HEK293T (cell line): Measurements from ENCODE around the gene LSMEM2.

Source experiments
- CTCF ChIA-PET: fragments of 350-600 bp; formaldehyde crosslinking; extraction: SDS; loops from one replicate; lab custom pipeline; 2021; ENCODE audit warnings: antibody characterized with exemption, inconsistent platforms; lab: Yijun Ruan, JAX
- POLR2A ChIA-PET: fragments of 350-600 bp; formaldehyde crosslinking; extraction: SDS; loops from one replicate; lab custom pipeline; 2020; ENCODE audit warnings: antibody characterized with exemption, inconsistent platforms; lab: Yijun Ruan, JAX
- DNase-seq: peaks from one replicate; pipeline ENCODE4 v3.0.0; 2012; ENCODE audit warnings: mixed read lengths; ENCODE audit errors: extremely low spot score
- ARNT ChIP-seq: fragments of 450-650 bp; IDR thresholded peaks from 2 replicates; pipeline ENCODE4 v1.6.1; 2017; ENCODE audit warnings: mild to moderate bottlenecking
- BHLHE40 ChIP-seq: fragments of 450-650 bp; IDR thresholded peaks from 2 replicates; pipeline ENCODE4 v1.6.1; 2016; ENCODE audit warnings: mild to moderate bottlenecking, moderate library complexity, borderline replicate concordance
- CTBP1 ChIP-seq: fragments of 450-650 bp; IDR thresholded peaks from 2 replicates; pipeline ENCODE4 v1.6.1; 2016; ENCODE audit warnings: borderline replicate concordance
- ELF4 ChIP-seq: fragments of 450-650 bp; IDR thresholded peaks from 2 replicates; pipeline ENCODE4 v1.6.1; 2017; ENCODE audit warnings: antibody characterized with exemption
- FOXA1 ChIP-seq: fragments of 450-650 bp; IDR thresholded peaks from 2 replicates; pipeline ENCODE4 v1.6.1; 2016; ENCODE audit warnings: mild to moderate bottlenecking
- FOXK2 ChIP-seq: fragments of 450-650 bp; IDR thresholded peaks from 2 replicates; pipeline ENCODE4 v1.6.1; 2016; ENCODE audit warnings: mild to moderate bottlenecking
- FOXM1 ChIP-seq: fragments of 450-650 bp; IDR thresholded peaks from 2 replicates; pipeline ENCODE4 v1.6.1; 2017; ENCODE audit warnings: mild to moderate bottlenecking, borderline replicate concordance
- HDGF ChIP-seq: fragments of 450-650 bp; IDR thresholded peaks from 2 replicates; pipeline ENCODE4 v1.6.1; 2017; ENCODE audit warnings: antibody characterized with exemption, borderline replicate concordance
- L3MBTL2 ChIP-seq: fragments of 450-650 bp; conservative IDR thresholded peaks from 2 replicates; pipeline ENCODE4 v1.6.1; 2016; ENCODE audit warnings: mild to moderate bottlenecking
- LEF1 ChIP-seq: fragments of 450-650 bp; IDR thresholded peaks from 2 replicates; pipeline ENCODE4 v1.6.1; 2017; ENCODE audit warnings: mild to moderate bottlenecking, borderline replicate concordance
- NFRKB ChIP-seq: fragments of 450-650 bp; IDR thresholded peaks from 2 replicates; pipeline ENCODE4 v1.6.1; 2016; ENCODE audit warnings: mild to moderate bottlenecking, moderate library complexity
- PKNOX1 ChIP-seq: fragments of 450-650 bp; IDR thresholded peaks from 2 replicates; pipeline ENCODE4 v1.6.1; 2016
- SP1 ChIP-seq: fragments of 450-650 bp; IDR thresholded peaks from 2 replicates; pipeline ENCODE4 v1.6.1; 2017
- SUZ12 ChIP-seq: fragments of 450-650 bp; IDR thresholded peaks from 2 replicates; pipeline ENCODE4 v1.6.1; 2016; ENCODE audit warnings: mild to moderate bottlenecking
- TARDBP ChIP-seq: fragments of 450-650 bp; IDR thresholded peaks from 2 replicates; pipeline ENCODE4 v1.6.1; 2016
- ZNF384 ChIP-seq: fragments of 450-650 bp; IDR thresholded peaks from 2 replicates; pipeline ENCODE4 v1.6.1; 2016

LSMEM2 gene

GRCh38 chr3:50262778-50263177, 16.1 kb upstream of the LSMEM2 start:
- ChIA-PET CTCF (interaction anchor here (0.7 to 1.1 kb wide), 3 partner anchors 12 to 74 kb away, joined by 3 to 6 read pairs (median 4); no protein-coding TSS in a partner anchor), POLR2A (interaction anchor here (0.6 to 2.2 kb wide), 3 partner anchors 16 to 74 kb away, joined by 3 to 6 read pairs (median 4); no protein-coding TSS in a partner anchor)
- TF ChIP-seq LEF1, result no peak
- no peak for TF ChIP-seq HDGF
- TF ChIP-seq ZNF384, result no peak
- no peak for TF ChIP-seq L3MBTL2
- no peak for TF ChIP-seq FOXK2
- TF ChIP-seq SP1, result no peak
- TF ChIP-seq SUZ12, result no peak
- no peak for DNase-seq

DNA sequence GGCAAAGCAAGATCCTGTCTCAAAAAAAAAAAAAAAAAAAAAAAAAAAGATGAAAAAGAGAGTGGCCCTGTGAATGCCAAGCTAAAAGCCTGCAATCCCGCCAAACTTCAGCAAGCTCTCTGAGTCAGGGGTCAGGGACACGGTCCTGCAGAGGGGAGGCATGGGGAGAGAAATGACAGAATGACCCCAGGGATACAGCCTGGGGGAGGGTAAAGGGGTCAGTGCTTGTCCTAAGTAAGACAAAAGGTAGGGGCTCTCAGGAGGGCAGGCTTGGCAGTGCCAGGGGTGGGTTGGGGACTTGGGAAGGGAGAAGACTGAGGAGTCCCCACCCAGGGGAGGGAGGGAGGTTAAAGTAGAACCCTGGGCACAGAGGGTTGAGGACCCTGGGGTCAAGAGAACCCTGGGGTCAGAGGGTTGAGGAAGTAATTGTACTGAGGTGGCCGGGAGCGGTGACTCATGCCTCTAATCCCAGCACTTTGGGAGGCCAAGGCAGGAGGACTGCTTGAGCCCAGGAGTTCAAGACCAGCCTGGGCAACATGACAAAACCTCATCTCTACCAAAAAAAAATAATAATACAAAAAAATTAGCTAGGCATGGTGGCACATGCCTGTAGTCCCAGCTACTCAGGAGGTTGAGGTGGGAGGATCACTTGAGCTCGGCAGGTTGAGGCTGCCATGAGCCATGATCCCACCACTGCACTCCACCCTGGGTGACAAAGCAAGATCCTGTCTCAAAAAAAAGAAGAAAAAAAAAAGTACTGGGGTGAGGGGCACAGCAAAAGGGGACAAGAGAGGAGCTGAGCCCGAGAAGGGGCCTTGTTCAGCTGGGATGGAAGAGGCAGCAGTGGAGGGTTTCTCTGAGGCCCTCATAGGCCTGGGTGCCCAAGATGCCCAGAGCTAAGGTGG, 15.2 kb upstream of the LSMEM2 start:
- POLR2A ChIA-PET, result interaction anchor here (0.6 to 2.2 kb wide), 14 partner anchors 17 to 1417 kb away, joined by 3 to 8 read pairs (median 4); partner anchors contain the start of genes CYB561D2, MON1A, NPRL2 and TUSC2
- TF ChIP-seq PKNOX1 (no peak), ELF4 (no peak), ARNT (no peak), FOXK2 (no peak), CTBP1 (no peak), SP1 (no peak), ZNF384 (no peak), L3MBTL2 (no peak)
- CTCF ChIA-PET, result interaction anchor here (0.8 to 1.7 kb wide), 8 partner anchors 11 to 107 kb away, joined by 3 to 9 read pairs (median 4); no protein-coding TSS in a partner anchor
- no peak for DNase-seq

DNA sequence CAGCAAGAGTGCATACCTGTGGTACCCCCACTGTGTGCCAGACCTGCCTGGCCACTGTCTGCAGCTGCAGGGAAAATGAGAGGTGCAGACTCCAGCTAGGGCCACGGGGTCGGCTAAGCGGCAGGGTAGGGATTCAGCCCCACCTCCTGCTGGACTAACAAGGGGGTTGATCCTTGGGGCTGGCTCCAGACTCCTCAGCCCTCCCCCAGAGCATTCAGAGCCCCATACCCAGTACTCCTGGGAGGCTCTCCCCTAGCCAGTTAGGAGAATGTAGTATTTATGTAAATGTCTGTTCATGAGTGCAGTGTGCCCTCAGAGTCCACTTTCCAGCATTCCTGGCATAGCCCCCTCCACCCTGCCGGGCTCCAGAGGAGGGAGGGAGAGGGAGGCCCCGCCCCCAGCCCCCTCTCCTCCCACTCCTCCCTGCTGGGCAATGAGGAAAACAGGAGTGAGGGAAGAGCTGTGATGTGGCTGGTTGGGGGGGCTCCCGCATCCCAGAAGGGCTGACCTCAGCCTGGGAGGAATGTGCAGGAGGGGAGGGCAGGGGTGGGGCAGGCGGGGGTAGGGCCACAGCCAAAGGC, 14.4 kb upstream of the LSMEM2 start:
- TF ChIP-seq HDGF, result 0 out of 2 replicates have a peak, but pooled peaks have one; percentile 19
- no peak for TF ChIP-seq SP1
- CTCF ChIA-PET, result interaction anchor here (0.6 to 1.7 kb wide), 8 partner anchors 10 to 281 kb away, joined by 3 to 9 read pairs (median 4); no protein-coding TSS in a partner anchor
- POLR2A ChIA-PET, result interaction anchor here (0.6 to 2.2 kb wide), 13 partner anchors 18 to 1417 kb away, joined by 3 to 8 read pairs (median 4); partner anchors contain the start of genes CYB561D2, HYAL3, MON1A and NAA80
- DNase-seq, result peak; percentile 54

- no peak for TF ChIP-seq FOXA1
- TF ChIP-seq LEF1, result no peak
- TF ChIP-seq NFRKB, result no peak
- no peak for TF ChIP-seq FOXM1
- no peak for TF ChIP-seq PKNOX1
- no peak for TF ChIP-seq ARNT
- TF ChIP-seq TARDBP, result no peak
- TF ChIP-seq FOXK2, result no peak
- TF ChIP-seq ZNF384, result no peak
- TF ChIP-seq BHLHE40, result no peak
- TF ChIP-seq L3MBTL2, result no peak
- no peak for TF ChIP-seq SUZ12
- no peak for TF ChIP-seq CTBP1
- no peak for TF ChIP-seq HDGF
- TF ChIP-seq SP1, result no peak
- no peak for TF ChIP-seq ELF4
- CTCF ChIA-PET, result interaction anchor here (0.6 to 1.7 kb wide), 8 partner anchors 10 to 280 kb away, joined by 3 to 9 read pairs (median 4); no protein-coding TSS in a partner anchor
- POLR2A ChIA-PET, result interaction anchor here (0.6 to 1.9 kb wide), 9 partner anchors 19 to 335 kb away, joined by 3 to 8 read pairs (median 4); partner anchors contain the start of genes CYB561D2, HYAL3, IFRD2 and MON1A
- no peak for DNase-seq
Measured at GRCh38 chr3:50264964-50265485, 13.9 kb upstream of the LSMEM2 start.

DNA sequence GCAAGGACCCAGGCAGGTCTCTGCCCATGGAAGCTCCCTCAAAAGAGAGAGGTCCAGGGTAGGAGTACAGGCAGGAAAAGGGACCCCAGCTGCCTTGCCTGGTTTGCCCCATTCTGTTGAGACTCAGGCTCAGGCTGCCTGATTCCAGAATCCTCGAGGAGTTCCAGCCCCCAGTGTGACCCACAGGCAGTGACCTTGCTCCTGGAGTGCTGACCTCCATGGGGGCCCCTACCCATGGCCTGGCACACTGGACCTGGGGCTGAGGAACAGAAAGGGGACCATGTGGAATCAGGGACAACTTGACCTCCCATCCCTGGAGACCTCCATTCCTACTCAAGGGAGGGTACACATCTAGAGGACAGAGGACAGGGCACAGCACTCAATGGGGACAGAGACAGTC, 13.3 kb upstream of the LSMEM2 start:
- DNase-seq, result no peak
- POLR2A ChIA-PET, result interaction anchor here (1.9 to 2.6 kb wide), 2 partner anchors 19 to 37 kb away, joined by 7 to 12 read pairs; no protein-coding TSS in a partner anchor
- CTCF ChIA-PET, result interaction anchor here (0.6 to 1.7 kb wide), 2 partner anchors 19 to 56 kb away, joined by 4 to 9 read pairs; no protein-coding TSS in a partner anchor
- TF ChIP-seq CTBP1 (no peak), L3MBTL2 (no peak), FOXM1 (no peak), LEF1 (no peak), ZNF384 (no peak), ARNT (no peak), PKNOX1 (no peak), ELF4 (no peak), BHLHE40 (no peak), FOXK2 (no peak), NFRKB (no peak), HDGF (no peak), TARDBP (no peak), FOXA1 (no peak)
